B cell (primary cell): ENCODE results near the gene ARHGEF10L. TPM values are rescaled to one million over a fixed set of nuclear protein-coding genes. Genes with fewer than 3 reads are reported as not detected.

Experiments
- ATAC-seq: fragments of 200-7000 bp; cut with Tn5 transposase; one replicate; pipeline ENCODE4 v1.10.0; 2021; ENCODE audit warnings: low read depth, mild to moderate bottlenecking, moderate number of reproducible peaks, moderate library complexity
- CTCF ChIA-PET: fragments of 350-600 bp; sonication (Branson Sonifier 250); formaldehyde crosslinking; loops from one replicate; lab custom pipeline; 2021; ENCODE audit warnings: antibody characterized with exemption, inconsistent platforms; lab: Charles Lee
- POLR2A ChIA-PET: fragments of 350-600 bp; sonication (Branson Sonifier 250); formaldehyde crosslinking; loops from one replicate; lab custom pipeline; 2021; ENCODE audit warnings: antibody characterized with exemption; lab: Charles Lee
- DNase-seq: peaks from one replicate; pipeline ENCODE4 v3.0.0; 2013
- H2AFZ ChIP-seq: 2 replicates; pipeline ENCODE4 v1.6.1; 2012; ENCODE audit warnings: mild to moderate bottlenecking, low read depth, low read length; ENCODE audit not compliant: insufficient read depth, poor library complexity, severe bottlenecking
- H3K27ac ChIP-seq, 2 donors: 1 replicate in 1 of 2; 2 replicates in 1 of 2; pipeline ENCODE4 v1.5.1; 2012 to 2013; ENCODE audit warnings: low read length in 2 of 2, mild to moderate bottlenecking in 2 of 2, moderate library complexity in 1 of 2
- H3K27me3 ChIP-seq, 4 experiments: fragments of 200-600 bp in 1 of 4; sonication (generic) in 1 of 4; replicated peaks in 1 of 4; 1 replicate in 2 of 4; 2 replicates in 2 of 4; pipeline versions ENCODE4 v1.6.1 to v1.7.0; 2013 to 2016; ENCODE audit warnings: low read length in 3 of 4, mild to moderate bottlenecking in 2 of 4, mixed read lengths in 1 of 4, moderate library complexity in 1 of 4; ENCODE audit not compliant: insufficient read depth in 4 of 4, control insufficient read depth in 3 of 4; ENCODE audit errors: control extremely low read depth in 1 of 4
- H3K36me3 ChIP-seq, 2 experiments: replicated peaks in 1 of 2; 1 replicate in 1 of 2; 2 replicates in 1 of 2; pipeline versions ENCODE4 v1.6.1 to v1.7.1; 2013; ENCODE audit warnings: low read length in 1 of 2; ENCODE audit not compliant: insufficient read depth in 2 of 2, control insufficient read depth in 1 of 2; ENCODE audit errors: control extremely low read depth in 1 of 2, extremely low read depth in 1 of 2
- H3K4me1 ChIP-seq, 2 donors: fragments of 200-600 bp in 1 of 2; sonication (generic) in 1 of 2; 1 replicate in 1 of 2; 2 replicates in 1 of 2; pipeline versions ENCODE4 v1.5.1 to v1.6.1; 2013 to 2017; ENCODE audit warnings: low read length in 2 of 2; ENCODE audit not compliant: control insufficient read depth in 2 of 2, insufficient read depth in 2 of 2
- H3K4me2 ChIP-seq: replicated peaks from 2 replicates; pipeline ENCODE3; 2012; ENCODE audit warnings: mild to moderate bottlenecking, low read depth, low read length; ENCODE audit not compliant: poor library complexity, severe bottlenecking
- H3K4me3 ChIP-seq, 5 experiments: fragments of 200-600 bp in 1 of 5; sonication (generic) in 1 of 5; 1 replicate in 3 of 5; 2 replicates in 2 of 5; pipeline versions ENCODE4 v1.5.1 to v1.7.0; 2011 to 2016; ENCODE audit warnings: low read length in 4 of 5, mild to moderate bottlenecking in 4 of 5, low read depth in 2 of 5, control low read depth in 1 of 5, moderate library complexity in 1 of 5; ENCODE audit not compliant: insufficient read depth in 1 of 5; ENCODE audit errors: control extremely low read depth in 1 of 5, extremely low read depth in 1 of 5
- H3K79me2 ChIP-seq: fragments of 200-600 bp; sonication (generic); one replicate; pipeline ENCODE4 v1.6.0; 2016; ENCODE audit warnings: low read length; ENCODE audit not compliant: control insufficient read depth, insufficient read depth
- H3K9ac ChIP-seq: fragments of 200-600 bp; sonication (generic); 2 replicates; pipeline ENCODE4 v1.6.1; 2017; ENCODE audit warnings: mild to moderate bottlenecking, low read length, moderate library complexity
- H3K9me3 ChIP-seq, 3 donors: one replicate each; pipeline versions ENCODE4 v1.6.1 to v1.7.1; 2013; ENCODE audit warnings: low read length in 2 of 3; ENCODE audit not compliant: control insufficient read depth in 2 of 3, insufficient read depth in 1 of 3; ENCODE audit errors: control extremely low read depth in 1 of 3
- H4K20me1 ChIP-seq: 2 replicates; pipeline ENCODE4 v1.6.0; 2012; ENCODE audit warnings: mild to moderate bottlenecking, low read length; ENCODE audit not compliant: insufficient read depth, control insufficient read depth, poor library complexity, severe bottlenecking
- H3K27ac Mint-ChIP-seq: one replicate; pipeline ENCODE4 v1.8.0; 2021; ENCODE audit warnings: mixed read lengths
- H3K27me3 Mint-ChIP-seq: one replicate; pipeline ENCODE4 v1.8.0; 2021; ENCODE audit warnings: mixed read lengths
- H3K4me1 Mint-ChIP-seq: one replicate; pipeline ENCODE4 v1.8.0; 2021; ENCODE audit warnings: mixed read lengths
- H3K4me3 Mint-ChIP-seq: one replicate; pipeline ENCODE4 v1.8.0; 2021; ENCODE audit warnings: mixed read lengths
- H3K9me3 Mint-ChIP-seq: one replicate; pipeline ENCODE4 v1.8.0; 2022; ENCODE audit warnings: mixed read lengths; ENCODE audit not compliant: insufficient read depth
- CTCF ChIP-seq: fragments of 200-600 bp; IDR thresholded peaks from one replicate; pipeline ENCODE4 v1.8.0; 2022; ENCODE audit warnings: antibody characterized with exemption, mild to moderate bottlenecking
- EZH2 ChIP-seq: IDR thresholded peaks from 2 replicates; pipeline ENCODE4 v1.6.1; 2012; ENCODE audit warnings: borderline replicate concordance, low read depth, mild to moderate bottlenecking, moderate library complexity, low read length; ENCODE audit not compliant: insufficient read depth, poor library complexity, severe bottlenecking
- WGBS: methylation state at CpG from one replicate; pipeline ENCODE4 v1.1.5; 2013; ENCODE audit warnings: missing lambda C conversion rate; ENCODE audit not compliant: insufficient coverage; 5-methylcytosine and 5-hydroxymethylcytosine counted together
- intact Hi-C: fragments of 100-400 bp; cut with micrococcal nuclease; formaldehyde crosslinking; loops from one replicate; pipeline ENCODE4 v1.10.0; 2022
- polyA plus RNA-seq: library from polyadenylated mRNA; depleted of rRNA; stranded (reverse); fragments of >200 nt; gene quantifications from 2 replicates; pipeline ENCODE4 v1.2.3, GENCODE V29; 2012
- total RNA-seq, 2 donors: library from RNA; stranded (reverse); fragments of 120-200 nt in 1 of 2; gene quantifications; 1 replicate in 1 of 2; 2 replicates in 1 of 2; pipeline versions ENCODE4 v1.2.3 to v1.2.4, GENCODE V29; 2013 to 2022

The ARHGEF10L gene
- total and polyA plus RNA-seq, 2 donors (not counting 1 experiment from before 2014, with no cell fraction given), result 2.0 to 4.9 TPM

- H3K4me2 ChIP-seq, result no peak overlapping the region
- peaks cover 7% of the 10 kb centered on the region for H3K27me3 Mint-ChIP-seq
- H3K36me3 ChIP-seq, result no peaks in the 10 kb centered on the region
- H3K27ac Mint-ChIP-seq, result no peak overlapping the region
- WGBS, result 94% methylated on average over 6 of the region's 7 CpGs
- H3K27me3 ChIP-seq, result no peaks in the 10 kb centered on the region
- no peaks in the 10 kb centered on the region for H3K9me3 ChIP-seq
- H2AFZ ChIP-seq, result no peak overlapping the region
- H3K4me3 ChIP-seq, result no peak overlapping the region
- ChIA-PET CTCF (interaction anchor here (0.6 kb wide), 1 partner anchor 68 kb away, joined by 3 read pairs; no protein-coding TSS in a partner anchor), POLR2A (no interaction called here)
- DNase-seq, result no peak
- H3K79me2 ChIP-seq, result no peaks in the 10 kb centered on the region
- ATAC-seq, result no peak
- H4K20me1 ChIP-seq, result no peaks in the 10 kb centered on the region
- H3K4me3 Mint-ChIP-seq, result no peak overlapping the region
- H3K4me1 ChIP-seq, result no peaks in the 10 kb centered on the region
- no peaks in the 10 kb centered on the region for H3K4me1 Mint-ChIP-seq
- H3K27ac ChIP-seq, result no peak overlapping the region
- intact Hi-C loops, result no loop called here
- no peaks in the 10 kb centered on the region for H3K9me3 Mint-ChIP-seq
- H3K9ac ChIP-seq, result no peak overlapping the region
- TF ChIP-seq CTCF, result no peak
- TF ChIP-seq EZH2, result no peak
Measured at GRCh38 chr1:17559615-17560419, 20.3 kb downstream of the ARHGEF10L start.

- ChIA-PET CTCF (no interaction called here), POLR2A (no interaction called here)
- no peak for DNase-seq
- Mint-ChIP-seq H3K4me3 (no peak overlapping the region), H3K9me3 (no peaks in the 10 kb centered on the region), H3K27ac (no peak overlapping the region), H3K27me3 (peaks cover 7% of the 10 kb centered on the region), H3K4me1 (no peaks in the 10 kb centered on the region)
- Histone ChIP-seq H3K9me3 (no peaks in the 10 kb centered on the region), H3K36me3 (no peaks in the 10 kb centered on the region), H3K27me3 (no peaks in the 10 kb centered on the region), H3K9ac (no peak overlapping the region), H3K4me3 (no peak overlapping the region), H3K79me2 (no peaks in the 10 kb centered on the region), H2AFZ (no peak overlapping the region), H4K20me1 (no peaks in the 10 kb centered on the region), H3K4me1 (no peaks in the 10 kb centered on the region), H3K4me2 (no peak overlapping the region), H3K27ac (no peak overlapping the region)
- WGBS, result 78% methylated on average over 8 of the region's 8 CpGs
- intact Hi-C loops, result no loop called here
- no peak for ATAC-seq
- TF ChIP-seq EZH2, result no peak
- no peak for TF ChIP-seq CTCF
Measured at GRCh38 chr1:17561247-17561548, 21.7 kb downstream of the ARHGEF10L start.
